SK-N-SH treated with all-trans-retinoic acid at 6 μM for 48 hours (cell line): ENCODE measurements around the gene DNAJB5.

Source experiments
- ATAC-seq: fragments of 200-7000 bp; cut with Tn5 transposase; 3 replicates; pipeline ENCODE4 v1.9.1; 2020; ENCODE audit warnings: mild to moderate bottlenecking, moderate library complexity
- ARNTL ChIP-seq: fragments of 450-650 bp; formaldehyde crosslinking; IDR thresholded peaks from 2 replicates; pipeline ENCODE4 v1.5.0; 2020; ENCODE audit warnings: low read depth, mild to moderate bottlenecking, moderate library complexity, borderline replicate concordance
- BACH2 ChIP-seq: fragments of 250-450 bp; sonication (Bioruptor Pico); IDR thresholded peaks from 2 replicates; pipeline ENCODE4 v1.9.0; 2021; ENCODE audit warnings: mild to moderate bottlenecking, borderline replicate concordance
- CREB5 ChIP-seq: fragments of 250-450 bp; sonication (Bioruptor Pico); IDR thresholded peaks from 2 replicates; pipeline ENCODE4 v1.5.1; 2020; ENCODE audit warnings: low read depth, mild to moderate bottlenecking, moderate library complexity
- CSDC2 ChIP-seq: fragments of 250-450 bp; sonication (Bioruptor Pico); IDR thresholded peaks from 2 replicates; pipeline ENCODE4 v1.5.0; 2020; ENCODE audit warnings: mild to moderate bottlenecking, moderate library complexity
- CSRNP3 ChIP-seq: fragments of 250-450 bp; sonication (Bioruptor Pico); IDR thresholded peaks from 2 replicates; pipeline ENCODE4 v1.5.1; 2021; ENCODE audit warnings: mild to moderate bottlenecking, moderate library complexity
- ESRRG ChIP-seq: fragments of 250-450 bp; sonication (Bioruptor Pico); IDR thresholded peaks from 2 replicates; pipeline ENCODE4 v1.6.1; 2021; ENCODE audit warnings: mild to moderate bottlenecking
- GLIS3 ChIP-seq: fragments of 250-450 bp; sonication (Bioruptor Pico); IDR thresholded peaks from 2 replicates; pipeline ENCODE4 v1.5.0; 2020; ENCODE audit warnings: mild to moderate bottlenecking, moderate library complexity
- ISL1 ChIP-seq: fragments of 250-450 bp; sonication (Bioruptor Pico); IDR thresholded peaks from 2 replicates; pipeline ENCODE4 v2.1.2; 2022; ENCODE audit warnings: mild to moderate bottlenecking, moderate library complexity
- OSR1 ChIP-seq: fragments of 250-450 bp; sonication (Bioruptor Pico); IDR thresholded peaks from 2 replicates; pipeline ENCODE4 v1.8.0; 2022; ENCODE audit warnings: moderate library complexity, mild to moderate bottlenecking, inconsistent platforms
- PATZ1 ChIP-seq: fragments of 250-450 bp; sonication (Bioruptor Pico); IDR thresholded peaks from 2 replicates; pipeline ENCODE4 v1.8.0; 2020; ENCODE audit warnings: mild to moderate bottlenecking, moderate library complexity, borderline replicate concordance
- POU6F1 ChIP-seq: fragments of 250-450 bp; sonication (Bioruptor Pico); IDR thresholded peaks from 2 replicates; pipeline ENCODE4 v1.8.0; 2021; ENCODE audit warnings: low read depth, mild to moderate bottlenecking, moderate library complexity, borderline replicate concordance
- PPARA ChIP-seq: fragments of 250-450 bp; sonication (Bioruptor Pico); IDR thresholded peaks from 2 replicates; pipeline ENCODE4 v1.5.0; 2020; ENCODE audit warnings: mild to moderate bottlenecking, borderline replicate concordance
- RARB ChIP-seq: fragments of 250-450 bp; sonication (Bioruptor Pico); IDR thresholded peaks from 2 replicates; pipeline ENCODE4 v1.8.0; 2021; ENCODE audit warnings: mild to moderate bottlenecking, moderate library complexity
- SNAI2 ChIP-seq: fragments of 250-450 bp; sonication (Bioruptor Pico); IDR thresholded peaks from 2 replicates; pipeline ENCODE4 v1.5.0; 2020; ENCODE audit warnings: mild to moderate bottlenecking, moderate library complexity
- TCF4 ChIP-seq: fragments of 250-450 bp; sonication (Bioruptor Pico); IDR thresholded peaks from 2 replicates; pipeline ENCODE4 v1.8.0; 2021; ENCODE audit warnings: mild to moderate bottlenecking, moderate library complexity, borderline replicate concordance
- TOX ChIP-seq: fragments of 250-450 bp; sonication (Bioruptor Pico); IDR thresholded peaks from 2 replicates; pipeline ENCODE4 v1.8.0; 2021; ENCODE audit warnings: mild to moderate bottlenecking, moderate library complexity, borderline replicate concordance
- TSHZ2 ChIP-seq: fragments of 250-450 bp; sonication (Bioruptor Pico); IDR thresholded peaks from 2 replicates; pipeline ENCODE4 v1.5.0; 2020; ENCODE audit warnings: mild to moderate bottlenecking, moderate library complexity
- ZC3H10 ChIP-seq: fragments of 250-450 bp; sonication (Bioruptor Pico); IDR thresholded peaks from 2 replicates; pipeline ENCODE4 v1.5.1; 2021; ENCODE audit warnings: mild to moderate bottlenecking, moderate library complexity
- ZFP3 ChIP-seq: fragments of 250-450 bp; sonication (Bioruptor Pico); IDR thresholded peaks from 2 replicates; pipeline ENCODE4 v1.5.0; 2020; ENCODE audit warnings: mild to moderate bottlenecking, moderate library complexity
- ZFP30 ChIP-seq: fragments of 450-650 bp; formaldehyde crosslinking; IDR thresholded peaks from 2 replicates; pipeline ENCODE4 v1.5.0; 2022; ENCODE audit warnings: mild to moderate bottlenecking, moderate library complexity
- ZNF565 ChIP-seq: fragments of 450-650 bp; formaldehyde crosslinking; conservative IDR thresholded peaks from 2 replicates; pipeline ENCODE4 v1.5.0; 2020; ENCODE audit warnings: low read depth, mild to moderate bottlenecking, moderate library complexity
- ZNF70 ChIP-seq: fragments of 450-650 bp; formaldehyde crosslinking; IDR thresholded peaks from 2 replicates; pipeline ENCODE4 v1.5.0; 2020; ENCODE audit warnings: mild to moderate bottlenecking, moderate library complexity
- ZNF8 ChIP-seq: fragments of 450-650 bp; formaldehyde crosslinking; IDR thresholded peaks from 2 replicates; pipeline ENCODE4 v1.5.0; 2020; ENCODE audit warnings: mild to moderate bottlenecking, moderate library complexity

The DNAJB5 gene

GRCh38 chr9:35027860-35028259 lies 38.3 kb downstream of the DNAJB5 start:
- no peak for TF ChIP-seq POU6F1 (CRISPR knock-in tag)
- no peak for TF ChIP-seq ARNTL
- TF ChIP-seq ESRRG (CRISPR knock-in tag): no peak
- TF ChIP-seq GLIS3 (CRISPR knock-in tag): no peak
- TF ChIP-seq PATZ1 (CRISPR knock-in tag): no peak
- TF ChIP-seq ZFP30: no peak
- TF ChIP-seq OSR1 (CRISPR knock-in tag): no peak
- no peak for TF ChIP-seq RARB
- TF ChIP-seq CSRNP3 (CRISPR knock-in tag): no peak
- no peak for TF ChIP-seq SNAI2
- no peak for TF ChIP-seq ZNF8
- TF ChIP-seq TSHZ2: no peak
- TF ChIP-seq ZNF565 (CRISPR knock-in tag): no peak
- TF ChIP-seq ZNF70: no peak
- no peak for TF ChIP-seq TOX (CRISPR knock-in tag)
- no peak for TF ChIP-seq ISL1 (CRISPR knock-in tag)
- no peak for TF ChIP-seq ZFP3 (CRISPR knock-in tag)
- no peak for TF ChIP-seq CREB5 (CRISPR knock-in tag)
- TF ChIP-seq TCF4 (CRISPR knock-in tag): no peak
- no peak for TF ChIP-seq CSDC2
- TF ChIP-seq, all 23 proteins: peak for 0
- ATAC-seq: no peak

GRCh38 chr9:35028341-35028740 lies 38.8 kb downstream of the DNAJB5 start:
- no peak for TF ChIP-seq ZFP30
- no peak for TF ChIP-seq CREB5 (CRISPR knock-in tag)
- no peak for TF ChIP-seq TOX (CRISPR knock-in tag)
- ATAC-seq: no peak

GRCh38 chr9:35029241-35029640 lies 39.7 kb downstream of the DNAJB5 start:
- no peak for ATAC-seq
- TF ChIP-seq PPARA (CRISPR knock-in tag): no peak
- no peak for TF ChIP-seq ZFP3 (CRISPR knock-in tag)
- TF ChIP-seq OSR1 (CRISPR knock-in tag): no peak
- no peak for TF ChIP-seq SNAI2
- no peak for TF ChIP-seq CSDC2
- TF ChIP-seq ESRRG (CRISPR knock-in tag): no peak
- no peak for TF ChIP-seq RARB
- no peak for TF ChIP-seq ZC3H10 (CRISPR knock-in tag)
- no peak for TF ChIP-seq GLIS3 (CRISPR knock-in tag)
- no peak for TF ChIP-seq TCF4 (CRISPR knock-in tag)
- TF ChIP-seq CSRNP3 (CRISPR knock-in tag): no peak
- no peak for TF ChIP-seq POU6F1 (CRISPR knock-in tag)
- no peak for TF ChIP-seq ZFP30
- TF ChIP-seq ZNF70: no peak
- no peak for TF ChIP-seq BACH2
